ENCODE measurements around the gene KIR3DL1.
"Not testable (repeated sequence)": the region's sequence is repeated elsewhere in the genome, so short reads cannot be mapped to it uniquely, and the experiment has no call there.

The KIR3DL1 gene

GRCh38 chr19:54816251-54816650 lies at the start of gene KIR3DL1:
Gene KIR3DL1 (plus strand): TSS chr19:54816468.
- POLR2A ChIA-PET; H3K4me3 ChIP-seq (ENCODE audit: low read depth, low read length); DNase-seq (ENCODE audit: low read depth, low spot score); CTCF ChIA-PET: not testable (repeated sequence)

DNA sequence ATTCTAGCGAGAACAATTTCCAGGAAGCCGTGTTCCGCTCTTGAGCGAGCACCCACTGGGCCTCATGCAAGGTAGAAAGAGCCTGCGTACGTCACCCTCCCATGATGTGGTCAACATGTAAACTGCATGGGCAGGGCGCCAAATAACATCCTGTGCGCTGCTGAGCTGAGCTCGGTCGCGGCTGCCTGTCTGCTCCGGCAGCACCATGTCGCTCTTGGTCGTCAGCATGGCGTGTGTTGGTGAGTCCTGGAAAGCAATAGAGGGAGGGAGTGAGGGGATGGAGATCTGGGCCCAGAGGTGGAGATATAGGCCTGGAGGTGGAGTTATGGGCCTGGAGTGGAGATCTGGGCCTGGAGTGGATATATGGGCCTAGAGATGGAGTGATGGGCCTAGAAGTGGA lies 46.6 kb upstream of the KIR3DL1 start, which contains the start of gene KIR2DL1:
KIR2DL1 (plus strand) TSS at position 148 of the 400 bp plus-strand sequence; CDS start at position 206, 58 bp downstream.
- H3K4me3 ChIP-seq (ENCODE audit: low read depth, low read length); CTCF ChIA-PET; DNase-seq (ENCODE audit: low read depth, low spot score); POLR2A ChIA-PET: not testable (repeated sequence)

GRCh38 chr19:54770511-54770910 lies 45.8 kb upstream of the KIR3DL1 start:
- CTCF ChIA-PET; POLR2A ChIA-PET; DNase-seq (ENCODE audit: low read depth, low spot score); H3K4me3 ChIP-seq (ENCODE audit: low read depth, low read length): not testable (repeated sequence)

GRCh38 chr19:54771018-54771960 lies 45.0 kb upstream of the KIR3DL1 start:
- CTCF ChIA-PET; POLR2A ChIA-PET; DNase-seq (ENCODE audit: low read depth, low spot score); H3K4me3 ChIP-seq (ENCODE audit: low read depth, low read length): not testable (repeated sequence)

- POLR2A ChIA-PET; CTCF ChIA-PET; DNase-seq (ENCODE audit: low read depth, low spot score); H3K4me3 ChIP-seq (ENCODE audit: low read depth, low read length): not testable (repeated sequence)
Measured at GRCh38 chr19:54772666-54773065, 43.6 kb upstream of the KIR3DL1 start.

DNA sequence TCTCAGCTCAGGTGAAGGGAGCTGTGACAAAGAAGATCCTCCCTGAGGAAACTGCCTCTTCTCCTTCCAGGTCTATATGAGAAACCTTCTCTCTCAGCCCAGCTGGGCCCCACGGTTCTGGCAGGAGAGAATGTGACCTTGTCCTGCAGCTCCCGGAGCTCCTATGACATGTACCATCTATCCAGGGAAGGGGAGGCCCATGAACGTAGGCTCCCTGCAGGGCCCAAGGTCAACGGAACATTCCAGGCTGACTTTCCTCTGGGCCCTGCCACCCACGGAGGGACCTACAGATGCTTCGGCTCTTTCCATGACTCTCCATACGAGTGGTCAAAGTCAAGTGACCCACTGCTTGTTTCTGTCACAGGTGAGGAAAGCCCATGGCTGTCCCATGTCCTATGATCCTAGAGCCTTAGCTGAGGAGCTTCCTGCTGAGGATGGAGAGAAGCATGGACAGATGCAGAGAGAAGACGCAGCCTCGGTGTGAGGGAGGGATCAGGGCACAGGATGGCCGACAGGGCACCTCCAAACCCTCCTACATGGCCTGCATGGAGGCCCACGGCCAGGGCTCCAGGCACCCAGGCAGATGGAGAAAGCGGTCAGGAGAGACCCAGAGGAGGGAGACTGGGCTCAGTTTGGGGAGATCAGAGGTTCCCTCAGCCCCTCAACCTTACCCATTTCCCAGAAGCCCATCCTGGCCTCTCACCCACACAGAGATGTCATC lies 41.0 kb upstream of the KIR3DL1 start:
- DNase-seq (ENCODE audit: low read depth, low spot score); POLR2A ChIA-PET; CTCF ChIA-PET; H3K4me3 ChIP-seq (ENCODE audit: low read depth, low read length): not testable (repeated sequence)

- POLR2A ChIA-PET; DNase-seq (ENCODE audit: low read depth, low spot score); CTCF ChIA-PET; H3K4me3 ChIP-seq (ENCODE audit: low read depth, low read length): not testable (repeated sequence)
Measured at GRCh38 chr19:54775830-54776229, 40.4 kb upstream of the KIR3DL1 start.

DNA sequence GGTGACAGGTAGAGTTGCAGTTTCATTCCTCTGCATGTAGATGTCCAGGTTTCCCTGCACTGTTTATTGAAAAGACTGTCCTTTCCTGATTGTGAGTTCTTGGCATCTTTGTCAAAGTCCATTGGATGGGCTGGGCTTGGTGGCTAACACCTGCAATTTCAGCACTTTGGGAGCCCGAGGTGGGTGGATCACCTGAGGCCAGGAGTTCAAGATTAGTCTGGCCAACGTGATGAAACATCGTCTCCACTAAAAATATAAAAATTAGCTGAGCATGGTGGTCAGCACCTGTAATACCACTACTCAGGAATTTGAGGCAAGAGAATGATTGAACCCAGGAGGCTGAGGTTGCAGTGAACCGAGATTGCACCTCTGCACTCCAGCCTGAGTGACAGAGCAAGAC lies 38.4 kb upstream of the KIR3DL1 start:
- POLR2A ChIA-PET; CTCF ChIA-PET; H3K4me3 ChIP-seq (ENCODE audit: low read depth, low read length); DNase-seq (ENCODE audit: low read depth, low spot score): not testable (repeated sequence)

DNA sequence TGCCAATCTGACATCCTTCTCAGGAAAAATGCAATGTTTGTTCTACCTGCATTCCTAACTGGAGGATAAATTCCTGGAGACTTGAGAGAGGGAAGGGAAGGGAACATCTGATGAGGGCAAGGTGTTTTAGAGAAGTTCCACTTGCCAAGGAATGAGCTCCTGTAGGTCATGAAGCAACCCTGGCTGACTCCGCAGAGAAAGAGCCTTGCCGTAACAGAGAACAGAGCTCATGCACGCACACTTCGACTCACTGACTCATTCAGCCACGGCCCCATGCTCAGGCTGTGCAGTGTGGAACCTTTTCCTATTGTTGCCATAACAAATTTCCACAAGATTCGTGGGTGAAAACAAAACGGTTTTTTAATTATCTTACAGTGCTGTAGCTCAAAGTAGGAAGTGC lies 37.4 kb upstream of the KIR3DL1 start:
- CTCF ChIA-PET; POLR2A ChIA-PET; DNase-seq (ENCODE audit: low read depth, low spot score): not testable (repeated sequence)

DNA sequence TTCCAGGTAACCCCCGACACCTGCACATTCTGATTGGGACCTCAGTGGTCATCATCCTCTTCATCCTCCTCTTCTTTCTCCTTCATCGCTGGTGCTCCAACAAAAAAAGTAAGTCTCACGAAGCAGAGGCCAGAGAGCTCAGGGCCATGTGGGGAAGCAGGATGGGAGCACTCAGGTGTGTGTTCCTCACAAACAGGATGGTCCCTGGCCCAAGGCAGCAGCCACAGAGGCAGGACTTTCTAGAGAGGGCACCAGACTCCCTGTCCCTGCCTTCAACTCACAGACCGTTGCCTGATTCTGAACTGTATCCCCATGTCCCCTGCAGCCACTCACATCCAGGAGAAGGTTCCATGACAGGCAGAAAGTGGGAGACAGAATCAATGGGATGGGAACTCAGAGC lies 33.4 kb upstream of the KIR3DL1 start:
- DNase-seq (ENCODE audit: low read depth, low spot score); POLR2A ChIA-PET; CTCF ChIA-PET; H3K4me3 ChIP-seq (ENCODE audit: low read depth, low read length): not testable (repeated sequence)

More for the DNA sequence above, 37.4 kb upstream of the KIR3DL1 start:
- H3K4me3 ChIP-seq (ENCODE audit: low read depth, low read length) = not testable (repeated sequence)

DNA sequence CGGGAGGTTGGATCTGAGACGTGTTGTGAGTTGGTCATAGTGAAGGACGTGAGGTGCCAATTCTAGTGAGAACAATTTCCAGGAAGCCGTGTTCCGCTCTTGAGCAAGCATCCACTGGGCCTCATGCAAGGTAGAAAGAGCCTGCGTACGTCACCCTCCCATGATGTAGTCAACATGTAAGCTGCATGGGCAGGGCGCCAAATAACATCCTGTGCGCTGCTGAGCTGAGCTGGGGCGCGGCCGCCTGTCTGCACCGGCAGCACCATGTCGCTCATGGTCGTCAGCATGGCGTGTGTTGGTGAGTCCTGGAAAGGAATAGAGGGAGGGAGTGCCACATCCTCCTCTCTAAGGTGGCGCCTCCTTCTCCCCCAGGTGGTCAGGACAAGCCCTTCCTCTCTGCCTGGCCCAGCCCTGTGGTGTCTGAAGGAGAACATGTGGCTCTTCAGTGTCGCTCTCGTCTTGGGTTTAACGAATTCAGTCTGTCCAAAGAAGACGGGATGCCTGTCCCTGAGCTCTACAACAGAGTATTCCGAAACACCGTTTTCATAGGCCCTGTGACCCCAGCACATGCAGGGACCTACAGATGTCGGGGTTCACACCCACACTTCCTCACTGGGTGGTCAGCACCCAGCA lies 30.1 kb upstream of the KIR3DL1 start:
- H3K4me3 ChIP-seq (ENCODE audit: low read depth, low read length); CTCF ChIA-PET; POLR2A ChIA-PET; DNase-seq (ENCODE audit: low read depth, low spot score): not testable (repeated sequence)

DNA sequence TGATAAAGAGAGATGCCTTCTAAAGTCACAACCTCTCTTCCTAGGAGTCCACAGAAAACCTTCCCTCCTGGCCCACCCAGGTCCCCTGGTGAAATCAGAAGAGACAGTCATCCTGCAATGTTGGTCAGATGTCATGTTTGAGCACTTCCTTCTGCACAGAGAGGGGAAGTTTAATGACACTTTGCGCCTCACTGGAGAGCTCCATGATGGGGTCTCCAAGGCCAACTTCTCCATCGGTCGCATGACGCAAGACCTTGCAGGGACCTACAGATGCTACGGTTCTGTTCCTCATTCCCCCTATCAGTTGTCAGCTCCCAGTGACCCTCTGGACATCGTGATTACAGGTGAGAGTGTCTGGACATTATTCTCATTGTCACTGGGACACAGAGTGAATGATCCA lies 28.1 kb upstream of the KIR3DL1 start:
- DNase-seq (ENCODE audit: low read depth, low spot score); POLR2A ChIA-PET; H3K4me3 ChIP-seq (ENCODE audit: low read depth, low read length); CTCF ChIA-PET: not testable (repeated sequence)
